Panc1 (cell line): ENCODE data around the gene SIM2. TPM values are rescaled to one million over a fixed set of nuclear protein-coding genes. Genes with fewer than 3 reads are reported as not detected.
A peak's percentile ranks its signal among the peaks of the same experiment; 100 is the strongest.

Source experiments
- ATAC-seq: fragments of 200-7000 bp; cut with Tn5 transposase; 2 replicates; pipeline ENCODE4 v1.9.1; 2020; ENCODE audit warnings: mild to moderate bottlenecking, moderate library complexity
- BruUV-seq: library from RNA; stranded (reverse); fragments of 400-500 nt; replicated peaks from 2 replicates; lab custom pipeline; 2021; lab: Mats Ljungman, UMichigan
- CTCF ChIA-PET: fragments of 300-600 bp; sonication (Branson Sonifier 250); formaldehyde crosslinking; loops from one replicate; lab custom pipeline; 2022; ENCODE audit warnings: antibody characterized with exemption; lab: Charles Lee
- POLR2A ChIA-PET: fragments of 300-600 bp; sonication (Branson Sonifier 250); formaldehyde crosslinking; loops from one replicate; lab custom pipeline; 2022; ENCODE audit warnings: antibody characterized with exemption; lab: Charles Lee
- DNase-seq: peaks from one replicate; pipeline ENCODE4 v3.0.0-alpha.2; 2010; ENCODE audit warnings: low read depth, low spot score
- H3K27ac ChIP-seq: 2 replicates; pipeline ENCODE4 v1.5.1; 2011; ENCODE audit warnings: mild to moderate bottlenecking, low read length, inconsistent platforms
- H3K27me3 ChIP-seq: fragments of 200-500 bp; sonication (Bioruptor generic); 2 replicates; pipeline ENCODE4 v1.6.0; 2014; ENCODE audit warnings: low read length, inconsistent platforms; ENCODE audit not compliant: control insufficient read depth, insufficient read depth
- H3K36me3 ChIP-seq: fragments of 200-500 bp; sonication (Bioruptor generic); 2 replicates; pipeline ENCODE4 v1.5.1; 2014; ENCODE audit warnings: inconsistent platforms, mild to moderate bottlenecking, low read length, moderate library complexity; ENCODE audit not compliant: control insufficient read depth, insufficient read depth
- H3K4me1 ChIP-seq: 2 replicates; pipeline ENCODE4 v1.5.1; 2011; ENCODE audit warnings: inconsistent platforms, mild to moderate bottlenecking, low read length, moderate library complexity; ENCODE audit not compliant: control insufficient read depth, insufficient read depth
- H3K4me3 ChIP-seq, 2 experiments: 2 replicates each; pipeline ENCODE4 v1.5.1; 2011 to 2012; ENCODE audit warnings: low read depth in 2 of 2, low read length in 2 of 2, mild to moderate bottlenecking in 2 of 2, inconsistent platforms in 1 of 2, moderate library complexity in 1 of 2
- H3K9me3 ChIP-seq: fragments of 200-500 bp; sonication (Bioruptor generic); 2 replicates; pipeline ENCODE4 v1.5.1; 2014; ENCODE audit warnings: low read depth, mild to moderate bottlenecking, inconsistent platforms, low read length, moderate library complexity; ENCODE audit not compliant: control insufficient read depth, insufficient read depth
- POLR2AphosphoS5 ChIP-seq: IDR thresholded peaks from 2 replicates; pipeline ENCODE4 v1.6.1; 2012; ENCODE audit warnings: mild to moderate bottlenecking, low read depth, low read length, moderate library complexity
- SIN3A ChIP-seq: IDR thresholded peaks from 2 replicates; pipeline ENCODE4 v1.6.1; 2012; ENCODE audit warnings: low read depth, mild to moderate bottlenecking, low read length, moderate library complexity, borderline replicate concordance; ENCODE audit not compliant: insufficient read depth
- TCF7L2 ChIP-seq: IDR thresholded peaks from 2 replicates; pipeline ENCODE4 v1.6.1; 2011; ENCODE audit warnings: mild to moderate bottlenecking, low read depth, low read length, inconsistent platforms
- in situ Hi-C: cut with HindIII; loops from 2 replicates; pipeline ENCODE4 v1.10.0; 2016; ENCODE audit warnings: low sequenced_read_pairs, low pct_unique_long_range_greater_than_20kb
- intact Hi-C: fragments of 100-400 bp; cut with micrococcal nuclease; formaldehyde crosslinking; loops from one replicate; pipeline ENCODE4 v1.10.0; 2022; ENCODE audit not compliant: unreplicated experiment
- total RNA-seq: library from RNA; stranded (reverse); gene quantifications from one replicate; pipeline ENCODE4 v1.2.1, GENCODE V29; 2021; ENCODE audit not compliant: unreplicated experiment
- TF ChIP-seq, protein P1 (sequence below), 2 experiments: IDR thresholded peaks; 2 replicates each; pipeline ENCODE4 v1.6.1; 2011 to 2012; ENCODE audit warnings: low read depth in 2 of 2, control low read depth in 1 of 2, low read length in 1 of 2, mild to moderate bottlenecking in 1 of 2, moderate library complexity in 1 of 2; ENCODE audit not compliant: insufficient read depth in 1 of 2
- TF ChIP-seq, protein P2 (sequence below): fragments of 450-650 bp; IDR thresholded peaks from 2 replicates; pipeline ENCODE4 v1.5.1; 2017; ENCODE audit warnings: mild to moderate bottlenecking

SIM2 gene
- total RNA-seq, 1 experiment from 2014 or later = 11.5 TPM

DNA sequence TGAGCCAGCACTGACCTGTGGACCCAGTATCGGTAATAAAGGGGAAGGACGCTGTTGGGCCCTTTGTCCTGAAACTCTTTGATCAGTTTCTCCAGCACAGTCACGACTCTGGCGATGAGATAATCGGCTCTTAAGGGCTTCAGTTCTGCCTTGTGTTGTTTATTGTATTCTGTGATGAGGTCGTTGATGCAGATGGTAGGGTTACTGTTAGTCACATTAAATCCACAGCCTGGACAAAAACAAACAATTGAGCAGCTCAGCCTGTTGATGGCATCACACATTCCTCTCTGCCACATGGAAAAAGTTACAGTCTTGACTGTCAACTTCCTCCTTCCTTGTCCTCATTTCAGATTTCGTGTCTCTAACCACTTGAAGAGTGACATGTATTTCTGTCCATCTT is 57.6 kb downstream of the SIM2 start:
- DNase-seq (peak; percentile 27), ATAC-seq (no peak)
- Histone ChIP-seq H3K27ac (no peak overlapping the region), H3K27me3 (no peaks in the 10 kb centered on the region), H3K4me1 (no peaks in the 10 kb centered on the region), H3K9me3 (no peaks in the 10 kb centered on the region), H3K36me3 (no peaks in the 10 kb centered on the region), H3K4me3 (no peak overlapping the region)
- in situ Hi-C loops = no loop called here
- ChIA-PET POLR2A (no interaction called here), CTCF (no interaction called here)
- TF ChIP-seq TCF7L2 (no peak), POLR2AphosphoS5 (no peak), SIN3A (no peak)
- TF ChIP-seq, protein P1, sequence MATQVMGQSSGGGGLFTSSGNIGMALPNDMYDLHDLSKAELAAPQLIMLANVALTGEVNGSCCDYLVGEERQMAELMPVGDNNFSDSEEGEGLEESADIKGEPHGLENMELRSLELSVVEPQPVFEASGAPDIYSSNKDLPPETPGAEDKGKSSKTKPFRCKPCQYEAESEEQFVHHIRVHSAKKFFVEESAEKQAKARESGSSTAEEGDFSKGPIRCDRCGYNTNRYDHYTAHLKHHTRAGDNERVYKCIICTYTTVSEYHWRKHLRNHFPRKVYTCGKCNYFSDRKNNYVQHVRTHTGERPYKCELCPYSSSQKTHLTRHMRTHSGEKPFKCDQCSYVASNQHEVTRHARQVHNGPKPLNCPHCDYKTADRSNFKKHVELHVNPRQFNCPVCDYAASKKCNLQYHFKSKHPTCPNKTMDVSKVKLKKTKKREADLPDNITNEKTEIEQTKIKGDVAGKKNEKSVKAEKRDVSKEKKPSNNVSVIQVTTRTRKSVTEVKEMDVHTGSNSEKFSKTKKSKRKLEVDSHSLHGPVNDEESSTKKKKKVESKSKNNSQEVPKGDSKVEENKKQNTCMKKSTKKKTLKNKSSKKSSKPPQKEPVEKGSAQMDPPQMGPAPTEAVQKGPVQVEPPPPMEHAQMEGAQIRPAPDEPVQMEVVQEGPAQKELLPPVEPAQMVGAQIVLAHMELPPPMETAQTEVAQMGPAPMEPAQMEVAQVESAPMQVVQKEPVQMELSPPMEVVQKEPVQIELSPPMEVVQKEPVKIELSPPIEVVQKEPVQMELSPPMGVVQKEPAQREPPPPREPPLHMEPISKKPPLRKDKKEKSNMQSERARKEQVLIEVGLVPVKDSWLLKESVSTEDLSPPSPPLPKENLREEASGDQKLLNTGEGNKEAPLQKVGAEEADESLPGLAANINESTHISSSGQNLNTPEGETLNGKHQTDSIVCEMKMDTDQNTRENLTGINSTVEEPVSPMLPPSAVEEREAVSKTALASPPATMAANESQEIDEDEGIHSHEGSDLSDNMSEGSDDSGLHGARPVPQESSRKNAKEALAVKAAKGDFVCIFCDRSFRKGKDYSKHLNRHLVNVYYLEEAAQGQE (IDR thresholded peaks at IDR 0.05; ENCODE audit: insufficient read depth in 1 of 2, low read depth in 2 of 2, low read length in 1 of 2) = no peak
- TF ChIP-seq, protein P2, sequence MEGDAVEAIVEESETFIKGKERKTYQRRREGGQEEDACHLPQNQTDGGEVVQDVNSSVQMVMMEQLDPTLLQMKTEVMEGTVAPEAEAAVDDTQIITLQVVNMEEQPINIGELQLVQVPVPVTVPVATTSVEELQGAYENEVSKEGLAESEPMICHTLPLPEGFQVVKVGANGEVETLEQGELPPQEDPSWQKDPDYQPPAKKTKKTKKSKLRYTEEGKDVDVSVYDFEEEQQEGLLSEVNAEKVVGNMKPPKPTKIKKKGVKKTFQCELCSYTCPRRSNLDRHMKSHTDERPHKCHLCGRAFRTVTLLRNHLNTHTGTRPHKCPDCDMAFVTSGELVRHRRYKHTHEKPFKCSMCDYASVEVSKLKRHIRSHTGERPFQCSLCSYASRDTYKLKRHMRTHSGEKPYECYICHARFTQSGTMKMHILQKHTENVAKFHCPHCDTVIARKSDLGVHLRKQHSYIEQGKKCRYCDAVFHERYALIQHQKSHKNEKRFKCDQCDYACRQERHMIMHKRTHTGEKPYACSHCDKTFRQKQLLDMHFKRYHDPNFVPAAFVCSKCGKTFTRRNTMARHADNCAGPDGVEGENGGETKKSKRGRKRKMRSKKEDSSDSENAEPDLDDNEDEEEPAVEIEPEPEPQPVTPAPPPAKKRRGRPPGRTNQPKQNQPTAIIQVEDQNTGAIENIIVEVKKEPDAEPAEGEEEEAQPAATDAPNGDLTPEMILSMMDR = no peak
- intact Hi-C loops = loop anchor here (10.0 kb wide), 2 partner anchors 88 to 168 kb away; no protein-coding TSS in a partner anchor
- no TSS peak for BruUV-seq

DNA sequence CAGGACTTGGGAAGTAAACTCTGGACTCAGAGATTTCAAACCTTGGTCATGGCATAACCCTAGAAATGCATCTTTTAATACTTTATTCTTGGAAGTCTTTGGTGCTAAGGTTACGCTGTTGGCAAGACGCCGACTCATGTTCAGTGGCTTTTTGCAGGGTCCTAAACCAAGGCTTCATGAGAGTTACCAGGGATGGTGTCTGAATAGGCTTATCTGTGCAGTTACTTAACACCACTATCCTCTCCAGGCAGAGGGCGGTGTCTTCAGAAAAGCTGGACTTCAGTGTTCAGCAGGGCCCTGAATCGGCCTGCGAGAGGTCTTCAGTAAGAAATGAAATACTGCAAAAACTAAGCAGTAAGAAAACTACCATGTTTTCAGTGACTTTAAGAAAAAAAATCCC is 58.3 kb downstream of the SIM2 start:
- intact Hi-C loops = loop anchor here (10.0 kb wide), 2 partner anchors 88 to 168 kb away; no protein-coding TSS in a partner anchor
- Histone ChIP-seq H3K9me3 (no peaks in the 10 kb centered on the region), H3K27ac (no peak overlapping the region), H3K36me3 (no peaks in the 10 kb centered on the region), H3K4me1 (no peaks in the 10 kb centered on the region), H3K27me3 (no peaks in the 10 kb centered on the region), H3K4me3 (no peak overlapping the region)
- in situ Hi-C loops = no loop called here
- ATAC-seq (no peak), DNase-seq (no peak)
- ChIA-PET CTCF (interaction anchor here (0.6 kb wide), 1 partner anchor 322 kb away, joined by 4 read pairs; no protein-coding TSS in a partner anchor), POLR2A (no interaction called here)
- BruUV-seq = no TSS peak
- TF ChIP-seq TCF7L2 = no peak

DNA sequence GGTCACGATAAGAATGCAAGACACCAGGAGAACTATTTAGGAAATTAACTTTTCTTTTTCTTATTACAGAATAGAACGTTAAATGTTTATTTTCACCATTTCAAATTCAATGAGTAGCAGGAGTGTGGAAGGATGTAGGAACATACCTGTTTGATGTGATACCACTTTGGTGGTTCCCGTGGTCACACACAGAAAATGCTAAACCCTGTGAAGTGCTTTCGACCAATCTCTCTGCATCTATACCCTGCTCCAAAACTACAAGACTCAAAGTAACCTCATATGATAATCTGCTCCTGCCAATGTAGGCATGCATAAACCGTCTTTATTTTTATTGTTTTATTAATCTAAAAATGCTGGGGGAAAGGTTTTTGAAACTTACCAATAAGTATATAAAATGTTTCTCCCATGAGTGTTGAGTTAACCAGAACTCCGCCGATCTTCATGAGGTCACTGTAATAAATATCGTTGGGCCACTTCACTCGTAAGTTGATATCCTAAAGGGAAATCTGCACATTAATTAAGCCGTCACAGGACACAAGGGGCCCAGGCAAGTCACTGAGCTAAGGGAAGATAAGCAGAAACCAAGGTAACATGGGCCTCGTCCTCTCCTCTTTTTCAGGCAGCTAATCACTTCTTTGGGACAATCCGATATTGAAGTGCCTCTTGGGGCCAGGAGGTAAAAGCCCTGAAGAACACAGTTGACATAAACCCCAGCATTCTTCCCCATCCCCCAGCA is 60.6 kb downstream of the SIM2 start:
- no peak for DNase-seq
- TF ChIP-seq POLR2AphosphoS5 (no peak), SIN3A (no peak), TCF7L2 (no peak)
- TF ChIP-seq, protein P2 = no peak
- TF ChIP-seq, protein P1 (IDR thresholded peaks at IDR 0.05; ENCODE audit: insufficient read depth in 1 of 2, low read depth in 2 of 2, low read length in 1 of 2) = no peak
- Histone ChIP-seq H3K27ac (no peak overlapping the region), H3K4me1 (no peaks in the 10 kb centered on the region), H3K4me3 (no peak overlapping the region), H3K9me3 (no peaks in the 10 kb centered on the region), H3K36me3 (no peaks in the 10 kb centered on the region), H3K27me3 (no peaks in the 10 kb centered on the region)
- CTCF ChIA-PET = interaction anchor here (0.6 kb wide), 1 partner anchor 12 kb away, joined by 9 read pairs; no protein-coding TSS in a partner anchor
- no peak for ATAC-seq
- intact Hi-C loops (loop anchor here (10.0 kb wide), 2 partner anchors 85 to 165 kb away; no protein-coding TSS in a partner anchor), in situ Hi-C loops (no loop called here)
- no TSS peak for BruUV-seq
- POLR2A ChIA-PET = interaction anchor here (0.6 kb wide), 1 partner anchor 242 kb away, joined by 3 read pairs; no protein-coding TSS in a partner anchor
